IMR-90 (cell line): ENCODE results near the gene OR13J1.

Source experiments
- MAFK ChIP-seq: IDR thresholded peaks from 2 replicates; pipeline ENCODE4 v1.6.1; 2012; ENCODE audit warnings: low read depth, low read length, improper control_type of control experiment
- MXI1 ChIP-seq: IDR thresholded peaks from 2 replicates; pipeline ENCODE4 v1.6.1; 2012; ENCODE audit warnings: low read depth, mild to moderate bottlenecking, low read length, moderate library complexity, borderline replicate concordance
- POLR2A ChIP-seq: IDR thresholded peaks from 2 replicates; pipeline ENCODE4 v1.6.1; 2012; ENCODE audit warnings: mild to moderate bottlenecking, low read depth, low read length
- RAD21 ChIP-seq: IDR thresholded peaks from 2 replicates; pipeline ENCODE4 v1.6.1; 2012; ENCODE audit warnings: low read length, improper control_type of control experiment
- TF ChIP-seq, protein P1 (sequence below): conservative IDR thresholded peaks from 2 replicates; pipeline ENCODE4 v1.5.1; 2012; ENCODE audit warnings: mild to moderate bottlenecking, low read depth, low read length, improper control_type of control experiment

DNA sequence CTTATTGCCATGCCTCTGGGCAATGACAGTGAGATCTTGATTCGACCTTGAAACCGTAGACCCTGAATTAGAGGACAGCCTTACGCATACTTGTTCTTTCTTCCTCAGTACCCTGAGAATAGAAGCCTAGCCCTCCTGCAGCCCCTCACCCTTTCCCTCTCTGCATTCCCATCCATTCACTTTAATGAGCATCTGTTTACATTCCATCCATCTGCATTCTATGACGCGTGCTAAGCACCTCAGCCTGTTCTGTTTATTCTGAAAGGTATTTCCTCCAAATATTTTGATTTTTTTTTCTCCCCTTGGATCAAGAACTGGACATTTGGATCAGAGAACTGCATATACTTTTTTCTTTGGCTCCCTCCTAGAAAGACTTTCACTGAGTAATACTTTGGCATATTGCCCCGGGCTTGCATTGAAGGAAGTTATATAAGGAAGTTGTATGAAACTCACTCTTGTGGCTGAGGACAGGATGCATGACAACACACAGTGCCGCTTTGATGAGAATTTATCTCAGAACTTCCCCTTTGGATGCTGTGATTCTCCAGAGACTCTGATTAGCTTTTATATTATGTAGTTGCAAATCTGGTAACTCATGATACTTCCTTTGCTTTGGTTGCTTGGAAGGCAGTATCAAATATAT is 25.5 kb downstream of the OR13J1 start:
- TF ChIP-seq, protein P1, sequence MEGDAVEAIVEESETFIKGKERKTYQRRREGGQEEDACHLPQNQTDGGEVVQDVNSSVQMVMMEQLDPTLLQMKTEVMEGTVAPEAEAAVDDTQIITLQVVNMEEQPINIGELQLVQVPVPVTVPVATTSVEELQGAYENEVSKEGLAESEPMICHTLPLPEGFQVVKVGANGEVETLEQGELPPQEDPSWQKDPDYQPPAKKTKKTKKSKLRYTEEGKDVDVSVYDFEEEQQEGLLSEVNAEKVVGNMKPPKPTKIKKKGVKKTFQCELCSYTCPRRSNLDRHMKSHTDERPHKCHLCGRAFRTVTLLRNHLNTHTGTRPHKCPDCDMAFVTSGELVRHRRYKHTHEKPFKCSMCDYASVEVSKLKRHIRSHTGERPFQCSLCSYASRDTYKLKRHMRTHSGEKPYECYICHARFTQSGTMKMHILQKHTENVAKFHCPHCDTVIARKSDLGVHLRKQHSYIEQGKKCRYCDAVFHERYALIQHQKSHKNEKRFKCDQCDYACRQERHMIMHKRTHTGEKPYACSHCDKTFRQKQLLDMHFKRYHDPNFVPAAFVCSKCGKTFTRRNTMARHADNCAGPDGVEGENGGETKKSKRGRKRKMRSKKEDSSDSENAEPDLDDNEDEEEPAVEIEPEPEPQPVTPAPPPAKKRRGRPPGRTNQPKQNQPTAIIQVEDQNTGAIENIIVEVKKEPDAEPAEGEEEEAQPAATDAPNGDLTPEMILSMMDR: no peak
- TF ChIP-seq POLR2A (no peak), MXI1 (no peak), MAFK (no peak), RAD21 (no peak)
